ENCODE measurements around the gene GLDN. TPM values are rescaled to one million over a fixed set of nuclear protein-coding genes. Genes with fewer than 3 reads are reported as not detected.

GLDN gene
- total and polyA plus RNA-seq, 10 of the 15 experiments (the other 5 are each of a cell fraction or from before 2014, with no cell fraction given), result 0.13 TPM; not detected in 9

DNA sequence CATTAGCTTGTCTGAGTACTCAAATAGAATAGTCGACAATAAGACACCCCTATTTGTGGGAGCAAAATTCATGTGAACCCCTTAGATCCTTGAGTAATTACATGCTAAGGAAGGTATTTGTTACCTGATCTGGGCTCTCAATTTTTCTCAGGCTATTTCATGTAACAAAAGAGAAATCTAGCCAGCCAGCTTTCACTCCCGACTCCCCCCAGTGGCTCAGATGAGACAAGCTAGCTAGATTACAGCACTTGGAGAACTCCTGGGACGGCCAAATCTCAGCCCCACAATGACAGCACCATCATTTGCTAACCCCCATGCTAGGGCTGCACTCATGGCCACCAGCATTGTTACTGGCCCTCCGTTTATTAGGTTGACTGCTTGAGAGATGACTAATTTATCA lies 41.3 kb downstream of the GLDN start:
- Histone ChIP-seq H3K27ac (ENCODE audit: control insufficient read depth, insufficient read depth) (no peak overlapping the region), H3K79me2 (ENCODE audit: control insufficient read depth, insufficient read depth, low read length) (no peaks in the 10 kb centered on the region), H3K9ac (ENCODE audit: control insufficient read depth, insufficient read depth, low read length) (no peak overlapping the region), H3K27me3 (replicated peaks in 1 of 2; ENCODE audit: control insufficient read depth in 2 of 2, insufficient read depth in 2 of 2, low read length in 1 of 2) (peaks cover 0 to 6% of the 10 kb centered on the region in 2 experiments; a peak in 3 of 4 replicates), H4K20me1 (ENCODE audit: control insufficient read depth, insufficient read depth) (no peaks in the 10 kb centered on the region), H3K4me3 (no peak overlapping the region), H3K9me3 (replicated peaks; ENCODE audit: control insufficient read depth, insufficient read depth, low read length) (no peaks in the 10 kb centered on the region), H3K4me1 (ENCODE audit: control insufficient read depth, insufficient read depth, low read length) (no peaks in the 10 kb centered on the region), H3K4me2 (ENCODE audit: control insufficient read depth, insufficient read depth) (no peak overlapping the region), H2AFZ (ENCODE audit: control insufficient read depth, low read depth, low read length) (no peak overlapping the region), H3K36me3 (ENCODE audit: control insufficient read depth in 2 of 2, insufficient read depth in 2 of 2, low read length in 1 of 2) (no peaks in the 10 kb centered on the region)
- peak; percentile 58 for ATAC-seq
- no peak for DNase-seq (ENCODE audit: low read depth, low spot score)
- intact Hi-C loops (cut with micrococcal nuclease; ENCODE audit: unreplicated experiment) (loop anchor here (10.0 kb wide), 1 partner anchor 112 kb away; no protein-coding TSS in a partner anchor), in situ Hi-C loops (cut with MboI) (loop anchor here (5.0 kb wide), 2 partner anchors 95 to 220 kb away; no protein-coding TSS in a partner anchor)
- RAD21 ChIA-PET (ENCODE audit: unreplicated experiment), result interaction anchor here (0.5 to 4.3 kb wide), 8 partner anchors 19 to 219 kb away, joined by 3 to 33 read pairs (median 6); no protein-coding TSS in a partner anchor
- SMC1A ChIA-PET (ENCODE audit: uncharacterized antibody, unreplicated experiment), result interaction anchor here (0.6 to 5.6 kb wide), 9 partner anchors 9 to 220 kb away, joined by 3 to 60 read pairs (median 4); no protein-coding TSS in a partner anchor
- 0% methylated on average over 4 of the region's 4 CpGs for WGBS (ENCODE audit: insufficient coverage, insufficient replicate concordance, low lambda C conversion rate, missing lambda C conversion rate)
- CTCF ChIA-PET, result interaction anchor here (0.6 to 9.7 kb wide), 11 partner anchors 15 to 220 kb away, joined by 3 to 111 read pairs (median 4); no protein-coding TSS in a partner anchor
- no TSS peak for BruUV-seq (replicated peaks)
- POLR2A ChIA-PET, result interaction anchor here (1.2 kb wide), 1 partner anchor 13 kb away, joined by 3 read pairs; no protein-coding TSS in a partner anchor
- peak; percentile 56 for FAIRE-seq
- TF ChIP-seq, protein P1, sequence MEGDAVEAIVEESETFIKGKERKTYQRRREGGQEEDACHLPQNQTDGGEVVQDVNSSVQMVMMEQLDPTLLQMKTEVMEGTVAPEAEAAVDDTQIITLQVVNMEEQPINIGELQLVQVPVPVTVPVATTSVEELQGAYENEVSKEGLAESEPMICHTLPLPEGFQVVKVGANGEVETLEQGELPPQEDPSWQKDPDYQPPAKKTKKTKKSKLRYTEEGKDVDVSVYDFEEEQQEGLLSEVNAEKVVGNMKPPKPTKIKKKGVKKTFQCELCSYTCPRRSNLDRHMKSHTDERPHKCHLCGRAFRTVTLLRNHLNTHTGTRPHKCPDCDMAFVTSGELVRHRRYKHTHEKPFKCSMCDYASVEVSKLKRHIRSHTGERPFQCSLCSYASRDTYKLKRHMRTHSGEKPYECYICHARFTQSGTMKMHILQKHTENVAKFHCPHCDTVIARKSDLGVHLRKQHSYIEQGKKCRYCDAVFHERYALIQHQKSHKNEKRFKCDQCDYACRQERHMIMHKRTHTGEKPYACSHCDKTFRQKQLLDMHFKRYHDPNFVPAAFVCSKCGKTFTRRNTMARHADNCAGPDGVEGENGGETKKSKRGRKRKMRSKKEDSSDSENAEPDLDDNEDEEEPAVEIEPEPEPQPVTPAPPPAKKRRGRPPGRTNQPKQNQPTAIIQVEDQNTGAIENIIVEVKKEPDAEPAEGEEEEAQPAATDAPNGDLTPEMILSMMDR (IDR thresholded peaks at IDR 0.05 in 2 of 3, conservative IDR thresholded peaks at IDR 0.05 in 1 of 3; ENCODE audit: control insufficient read depth in 2 of 3, extremely low read depth in 1 of 3, insufficient read depth in 1 of 3, low read depth in 3 of 3, low read length in 3 of 3), result peak; percentile 38 to 64 (median 63)
- TF ChIP-seq RAD21 (IDR thresholded peaks at IDR 0.05; ENCODE audit: insufficient read depth, low read depth, low read length) (peak; percentile 37), MXI1 (IDR thresholded peaks at IDR 0.05; ENCODE audit: low read depth, low read length) (no peak)
- TF ChIP-seq, protein P2, sequence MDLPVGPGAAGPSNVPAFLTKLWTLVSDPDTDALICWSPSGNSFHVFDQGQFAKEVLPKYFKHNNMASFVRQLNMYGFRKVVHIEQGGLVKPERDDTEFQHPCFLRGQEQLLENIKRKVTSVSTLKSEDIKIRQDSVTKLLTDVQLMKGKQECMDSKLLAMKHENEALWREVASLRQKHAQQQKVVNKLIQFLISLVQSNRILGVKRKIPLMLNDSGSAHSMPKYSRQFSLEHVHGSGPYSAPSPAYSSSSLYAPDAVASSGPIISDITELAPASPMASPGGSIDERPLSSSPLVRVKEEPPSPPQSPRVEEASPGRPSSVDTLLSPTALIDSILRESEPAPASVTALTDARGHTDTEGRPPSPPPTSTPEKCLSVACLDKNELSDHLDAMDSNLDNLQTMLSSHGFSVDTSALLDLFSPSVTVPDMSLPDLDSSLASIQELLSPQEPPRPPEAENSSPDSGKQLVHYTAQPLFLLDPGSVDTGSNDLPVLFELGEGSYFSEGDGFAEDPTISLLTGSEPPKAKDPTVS (IDR thresholded peaks at IDR 0.05; ENCODE audit: low read depth, low read length), result no peak
